ENCODE data around the gene UBL3. TPM values are rescaled to one million over a fixed set of nuclear protein-coding genes. Genes with fewer than 3 reads are reported as not detected.
A peak's percentile ranks its signal among the peaks of the same experiment; 100 is the strongest.

The UBL3 gene
- total and polyA plus RNA-seq, 10 of the 15 experiments (the other 5 are each of a cell fraction or from before 2014, with no cell fraction given): 5.5 to 13.7 (median 10.6) TPM

GRCh38 chr13:29737061-29737460 is 113.4 kb downstream of the UBL3 start:
- no peak overlapping the region for H2AFZ ChIP-seq (ENCODE audit: control insufficient read depth, low read depth, low read length)
- H3K27ac ChIP-seq (ENCODE audit: control insufficient read depth, insufficient read depth): no peak overlapping the region
- ATAC-seq: no peak
- no peak for DNase-seq (ENCODE audit: low read depth, low spot score)
- TF ChIP-seq RAD21 (IDR thresholded peaks at IDR 0.05; ENCODE audit: insufficient read depth, low read depth, low read length): no peak
- no peak for TF ChIP-seq MYC (IDR thresholded peaks at IDR 0.05; ENCODE audit: insufficient read depth, insufficient read length, insufficient replicate concordance, low read length, severe bottlenecking)
- no peak for TF ChIP-seq E2F4 (IDR thresholded peaks at IDR 0.05; ENCODE audit: low read depth, low read length)
- TF ChIP-seq SUPT20H (IDR thresholded peaks at IDR 0.05; ENCODE audit: borderline replicate concordance, control insufficient read depth, low read depth, low read length): no peak
- no peak for TF ChIP-seq EZH2 (IDR thresholded peaks at IDR 0.05; ENCODE audit: borderline replicate concordance, control insufficient read depth, low read depth, low read length)
- TF ChIP-seq STAT3 (IDR thresholded peaks at IDR 0.05; ENCODE audit: low read depth, low read length): no peak
- TF ChIP-seq BCL3 (IDR thresholded peaks at IDR 0.05; ENCODE audit: borderline replicate concordance, insufficient read depth, low read depth, low read length, poor library complexity, severe bottlenecking): peak; percentile 37
- peak; percentile 28 for TF ChIP-seq PBX3 (IDR thresholded peaks at IDR 0.05; ENCODE audit: insufficient replicate concordance, low read depth, low read length)
- in situ Hi-C loops (cut with MboI): no loop called here
- POLR2A ChIA-PET: no interaction called here
- H3K79me2 ChIP-seq (ENCODE audit: control insufficient read depth, insufficient read depth, low read length): no peaks in the 10 kb centered on the region
- RAD21 ChIA-PET (ENCODE audit: unreplicated experiment): no interaction called here
- no peak overlapping the region for H3K4me2 ChIP-seq (ENCODE audit: control insufficient read depth, insufficient read depth)
- H3K27me3 ChIP-seq (replicated peaks in 1 of 2; ENCODE audit: control insufficient read depth in 2 of 2, insufficient read depth in 2 of 2, low read length in 1 of 2): no peaks in the 10 kb centered on the region
- no peak overlapping the region for H3K4me3 ChIP-seq
- no peak overlapping the region for H3K9ac ChIP-seq (ENCODE audit: control insufficient read depth, insufficient read depth, low read length)
- H3K4me1 ChIP-seq (ENCODE audit: control insufficient read depth, insufficient read depth, low read length): peaks cover 12% of the 10 kb centered on the region
- H3K9me3 ChIP-seq (replicated peaks; ENCODE audit: control insufficient read depth, insufficient read depth, low read length): no peaks in the 10 kb centered on the region
- no peaks in the 10 kb centered on the region for H3K36me3 ChIP-seq (ENCODE audit: control insufficient read depth in 2 of 2, insufficient read depth in 2 of 2, low read length in 1 of 2)
- CTCF ChIA-PET: no interaction called here
- intact Hi-C loops (cut with micrococcal nuclease; ENCODE audit: unreplicated experiment): no loop called here
- SMC1A ChIA-PET (ENCODE audit: uncharacterized antibody, unreplicated experiment): interaction anchor here (1.0 to 1.3 kb wide), 2 partner anchors 8 to 110 kb away, joined by 3 read pairs; no protein-coding TSS in a partner anchor
- BruUV-seq (replicated peaks): no TSS peak
- 79% methylated on average over 5 of the region's 5 CpGs for WGBS (ENCODE audit: insufficient coverage, insufficient replicate concordance, low lambda C conversion rate, missing lambda C conversion rate)
- no peaks in the 10 kb centered on the region for H4K20me1 ChIP-seq (ENCODE audit: control insufficient read depth, insufficient read depth)
- FAIRE-seq: no peak
